GM19455 (cell line): ENCODE results near the gene TRIM5.
"Not testable (repeated sequence)": the region's sequence is repeated elsewhere in the genome, so short reads cannot be mapped to it uniquely, and the experiment has no call there.

Experiments
- ATAC-seq: cut with Tn5 transposase; IDR thresholded peaks from one replicate; pipeline ENCODE4 v1.9.1; 2021; ENCODE audit not compliant: unreplicated experiment

TRIM5 gene, protein sequence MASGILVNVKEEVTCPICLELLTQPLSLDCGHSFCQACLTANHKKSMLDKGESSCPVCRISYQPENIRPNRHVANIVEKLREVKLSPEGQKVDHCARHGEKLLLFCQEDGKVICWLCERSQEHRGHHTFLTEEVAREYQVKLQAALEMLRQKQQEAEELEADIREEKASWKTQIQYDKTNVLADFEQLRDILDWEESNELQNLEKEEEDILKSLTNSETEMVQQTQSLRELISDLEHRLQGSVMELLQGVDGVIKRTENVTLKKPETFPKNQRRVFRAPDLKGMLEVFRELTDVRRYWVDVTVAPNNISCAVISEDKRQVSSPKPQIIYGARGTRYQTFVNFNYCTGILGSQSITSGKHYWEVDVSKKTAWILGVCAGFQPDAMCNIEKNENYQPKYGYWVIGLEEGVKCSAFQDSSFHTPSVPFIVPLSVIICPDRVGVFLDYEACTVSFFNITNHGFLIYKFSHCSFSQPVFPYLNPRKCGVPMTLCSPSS

DNA sequence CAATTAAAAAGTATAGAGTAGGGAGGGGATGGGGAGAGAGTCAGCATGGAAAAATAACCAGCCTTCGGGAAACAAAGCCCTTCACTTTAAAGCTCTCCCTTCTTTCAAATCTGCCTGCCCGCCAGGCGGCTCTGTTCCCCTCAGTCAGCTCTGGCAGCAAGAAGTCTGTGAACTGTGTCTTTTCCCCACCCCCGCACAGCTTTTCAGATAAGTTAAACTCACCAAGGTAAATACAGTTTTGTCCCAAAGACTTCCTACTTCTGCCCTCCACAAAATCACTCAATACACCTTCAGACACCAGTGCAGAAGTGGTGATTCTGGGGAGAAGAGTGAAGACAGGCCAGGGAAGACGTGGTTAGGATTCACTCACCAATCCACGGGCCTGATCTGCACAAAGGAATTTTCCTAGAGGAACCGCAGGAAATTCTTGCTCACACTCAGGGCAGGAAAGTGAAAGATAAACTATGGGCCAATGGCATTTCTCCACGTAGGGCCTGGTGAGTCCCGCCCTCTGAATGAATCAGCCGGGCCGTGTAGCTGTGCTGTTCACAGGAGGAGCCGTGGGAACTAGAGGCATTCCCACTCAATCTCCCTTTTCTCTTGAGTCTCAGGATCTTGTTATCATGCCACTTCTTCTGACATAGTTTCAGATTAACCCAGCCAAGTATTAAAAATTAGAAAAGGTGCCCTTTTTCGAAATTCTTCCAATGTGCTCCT, at the start of gene TRIM5:
TRIM5 (minus strand) TSS at position 429 of the 717 bp plus-strand sequence. CDS start 4,897 bp downstream, outside the sequence.
- peak; percentile 73 for ATAC-seq

DNA sequence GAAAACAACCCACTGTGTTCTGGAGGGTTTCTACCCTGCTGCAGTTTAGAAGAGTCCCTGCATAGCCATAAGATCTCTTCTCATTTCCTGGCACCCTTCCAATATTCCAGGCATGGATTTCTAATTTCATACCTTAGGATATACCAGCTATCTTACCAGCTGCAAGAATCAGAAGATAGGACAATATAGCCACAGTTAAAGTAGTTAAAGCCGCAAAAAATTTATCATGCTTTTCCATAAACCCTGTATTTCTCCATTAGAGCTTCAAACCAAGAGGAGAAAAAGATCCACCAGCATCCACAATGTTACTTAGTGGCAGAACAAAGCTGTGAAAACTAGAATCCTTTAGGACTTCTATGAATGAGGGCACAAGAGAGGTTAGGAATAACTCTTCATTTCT, 42.8 kb upstream of the TRIM5 start:
- no peak for ATAC-seq

DNA sequence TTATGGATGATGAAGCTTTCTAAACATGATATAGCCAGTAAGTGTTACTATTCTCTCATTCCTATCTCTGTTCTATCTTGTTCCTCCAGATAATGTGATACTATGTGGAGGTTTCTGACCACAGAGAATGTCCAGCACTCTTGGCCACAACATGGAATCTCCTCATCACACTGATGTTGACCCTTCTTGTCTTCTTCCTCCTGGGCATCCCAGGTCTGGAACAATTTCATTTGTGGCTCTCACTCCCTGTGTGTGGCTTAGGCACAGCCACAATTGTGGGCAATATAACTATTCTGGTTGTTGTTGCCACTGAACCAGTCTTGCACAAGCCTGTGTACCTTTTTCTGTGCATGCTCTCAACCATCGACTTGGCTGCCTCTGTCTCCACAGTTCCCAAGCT, 41.5 kb upstream of the TRIM5 start:
- ATAC-seq: no peak

DNA sequence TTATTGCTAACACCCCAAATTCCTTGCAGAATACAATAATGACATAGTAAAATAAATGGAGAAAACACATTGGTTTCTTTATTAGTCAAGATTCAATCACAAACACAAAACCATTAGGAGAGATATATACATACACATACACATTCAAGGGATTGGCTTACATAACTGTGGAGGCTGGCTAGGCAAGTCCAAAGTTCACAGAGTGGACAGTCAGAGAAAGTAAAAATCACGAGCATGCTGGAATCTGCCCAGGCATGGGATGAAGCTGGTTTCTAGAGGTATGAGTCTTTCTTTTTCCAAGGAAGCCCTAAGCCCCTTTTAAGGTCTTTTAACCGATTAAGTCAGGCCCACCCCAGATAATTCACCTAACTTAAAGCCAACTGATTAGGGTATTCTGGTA, 37.7 kb upstream of the TRIM5 start:
- no peak for ATAC-seq

DNA sequence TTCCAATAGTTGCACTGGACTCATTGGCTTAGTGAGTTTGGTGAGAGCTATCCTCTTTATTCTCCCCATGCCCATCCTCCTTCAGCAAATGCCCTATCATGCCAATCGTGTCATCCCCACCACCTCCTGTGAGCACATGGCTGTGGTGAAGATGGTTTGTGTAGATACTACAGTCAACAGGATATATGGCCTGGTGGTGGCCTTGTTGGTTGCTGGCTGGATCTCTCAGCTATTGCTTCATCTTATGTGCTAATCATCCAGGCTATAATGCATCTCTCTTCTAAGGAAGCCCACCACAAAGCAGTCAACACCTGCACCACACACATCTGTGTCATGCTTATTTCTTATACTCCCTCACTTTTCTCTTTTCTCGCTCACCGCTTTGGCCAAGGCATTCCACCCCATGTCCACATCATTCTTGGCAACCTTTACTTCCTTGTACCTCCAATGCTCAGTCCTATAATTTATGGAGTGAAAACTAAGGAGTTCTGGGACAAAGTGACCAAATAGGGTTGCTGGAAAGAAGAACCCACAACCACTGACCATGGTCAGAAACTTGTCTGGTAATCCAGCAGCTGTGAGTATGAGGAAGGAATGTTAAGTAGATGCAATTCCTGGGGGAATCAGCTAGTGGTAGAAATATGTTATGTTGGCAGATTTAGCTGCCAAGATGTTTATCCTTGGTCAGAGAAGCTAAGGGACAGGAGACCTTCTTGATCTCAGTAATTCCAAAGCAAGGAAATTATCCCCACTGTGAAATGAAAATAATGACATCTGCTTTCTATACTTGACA, 35.0 kb upstream of the TRIM5 start:
- ATAC-seq: no peak

DNA sequence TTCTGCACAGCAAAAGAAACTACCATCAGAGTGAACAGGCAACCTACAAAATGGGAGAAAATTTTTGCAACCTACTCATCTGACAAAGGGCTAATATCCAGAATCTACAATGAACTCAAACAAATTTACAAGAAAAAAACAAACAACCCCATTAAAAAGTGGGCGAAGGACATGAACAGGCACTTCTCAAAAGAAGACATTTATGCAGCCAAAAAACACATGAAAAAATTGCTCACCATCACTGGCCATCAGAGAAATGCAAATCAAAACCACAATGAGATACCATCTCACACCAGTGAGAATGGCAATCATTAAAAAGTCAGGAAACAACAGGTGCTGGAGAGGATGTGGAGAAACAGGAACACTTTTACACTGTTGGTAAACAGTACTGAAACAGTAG, 31.6 kb upstream of the TRIM5 start:
- not testable (repeated sequence) for ATAC-seq

DNA sequence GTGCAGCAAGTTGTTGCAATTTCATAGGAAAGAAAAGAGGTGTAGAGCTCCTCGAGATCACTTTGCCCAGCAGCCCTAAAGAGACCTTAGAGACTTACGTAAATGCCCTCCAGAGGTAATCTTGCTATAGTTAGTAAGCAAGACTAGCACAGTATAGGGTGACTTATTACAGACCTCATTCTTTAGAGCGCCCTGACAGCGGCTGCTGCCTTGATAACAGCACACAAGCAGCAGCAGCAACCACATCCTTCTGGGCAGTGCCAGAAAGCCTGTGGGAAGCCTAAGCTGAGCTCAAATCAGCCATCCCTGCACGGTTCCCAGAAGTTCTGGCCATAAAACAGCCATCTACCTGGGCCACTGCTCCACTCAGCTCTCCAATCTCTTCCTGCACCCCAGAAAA, 28.8 kb upstream of the TRIM5 start:
- ATAC-seq: no peak

DNA sequence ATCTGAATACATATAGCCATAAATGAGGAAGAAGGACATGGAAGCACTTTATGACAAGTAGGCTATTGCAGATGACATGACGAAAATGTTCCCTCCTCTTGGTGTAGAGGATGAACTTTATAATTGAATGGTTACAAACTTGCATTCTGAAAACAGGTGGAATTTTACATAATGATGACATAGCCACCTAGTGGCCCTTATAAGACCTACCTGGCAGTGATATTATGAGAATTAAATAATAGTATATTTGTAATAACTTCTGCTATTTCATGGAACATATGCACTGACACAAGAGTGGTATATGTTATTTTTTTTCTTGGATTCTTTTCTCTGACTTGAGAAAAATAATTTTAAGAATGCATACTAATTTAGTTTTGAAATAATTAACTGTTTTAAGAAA, 27.6 kb upstream of the TRIM5 start:
- no peak for ATAC-seq

DNA sequence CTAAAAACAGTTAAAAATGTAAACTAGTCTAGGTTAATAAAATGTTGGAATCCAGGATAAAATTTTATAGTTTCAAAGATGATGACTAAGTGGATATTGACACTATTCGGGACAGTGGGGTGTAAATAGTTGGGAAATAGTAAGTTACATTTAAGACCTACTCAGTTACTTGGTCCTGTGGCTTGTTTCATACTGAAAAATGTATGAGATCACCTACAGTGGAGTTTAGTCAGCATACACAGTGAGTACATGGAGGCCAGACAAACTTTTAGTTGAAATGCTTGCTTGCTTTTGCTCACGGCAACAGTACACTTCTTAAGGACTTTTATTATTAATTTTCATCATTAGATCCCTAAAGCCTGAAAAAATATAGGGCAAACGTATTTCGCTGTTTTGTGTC, 20.8 kb upstream of the TRIM5 start:
- no peak for ATAC-seq

DNA sequence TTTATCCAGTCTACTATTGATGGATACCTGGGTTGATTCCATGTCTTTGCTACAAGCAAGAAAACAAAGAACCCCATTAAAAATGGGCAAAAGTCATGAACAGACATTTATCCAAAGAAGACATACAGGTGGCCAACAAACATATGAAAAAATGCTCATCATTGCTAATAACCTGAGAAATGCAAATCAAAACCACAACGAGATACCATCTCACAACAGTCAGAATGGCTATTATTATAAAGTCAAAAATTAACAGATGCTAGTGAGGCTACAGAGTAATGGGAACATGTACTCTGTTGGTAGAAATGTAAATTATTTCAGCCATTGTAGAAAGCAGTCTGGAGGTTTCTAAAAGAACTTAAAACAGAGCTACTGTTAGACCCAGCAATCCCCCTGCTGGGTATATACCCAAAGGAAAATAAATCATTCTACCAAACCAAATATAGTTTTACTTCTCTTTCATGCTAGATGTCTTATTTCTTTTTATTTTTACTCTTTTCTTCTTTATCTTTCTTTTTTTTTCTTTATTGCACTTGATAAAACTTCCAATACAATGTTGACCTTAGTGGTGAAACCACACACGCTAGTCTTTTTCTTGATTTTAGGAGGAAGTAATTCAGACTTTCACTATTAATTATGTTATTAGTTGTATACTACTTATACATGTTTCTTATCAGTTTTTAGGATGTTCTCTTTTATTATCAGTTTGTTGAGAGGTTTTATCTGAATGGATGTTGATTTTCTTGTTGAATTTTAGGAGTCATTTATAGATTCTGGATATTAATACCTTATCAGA, 19.1 kb upstream of the TRIM5 start:
- no peak for ATAC-seq

DNA sequence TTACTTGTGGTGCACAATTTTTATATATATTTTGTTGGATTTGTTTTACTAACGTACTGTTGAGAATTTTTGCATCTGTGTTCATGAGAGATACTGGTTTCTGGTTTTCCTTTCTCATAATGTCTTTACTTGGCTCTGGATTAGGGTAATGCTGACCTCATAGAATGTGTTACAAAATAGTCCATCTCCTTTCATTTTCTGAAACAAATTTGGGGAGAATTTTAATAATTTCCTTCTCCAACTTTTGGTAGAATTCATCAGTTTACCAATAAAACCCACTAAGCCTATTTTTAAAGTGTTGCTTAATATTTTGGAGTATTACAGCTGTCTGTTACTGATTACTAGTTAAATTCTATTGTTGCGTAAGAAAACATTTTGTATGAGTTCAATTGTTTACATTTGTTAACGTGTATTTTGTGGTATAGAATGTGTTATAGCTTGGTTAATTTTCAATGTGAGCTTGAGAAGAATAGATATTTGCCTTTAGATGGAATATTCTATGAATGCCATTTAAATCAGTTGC, 16.2 kb upstream of the TRIM5 start:
- no peak for ATAC-seq

DNA sequence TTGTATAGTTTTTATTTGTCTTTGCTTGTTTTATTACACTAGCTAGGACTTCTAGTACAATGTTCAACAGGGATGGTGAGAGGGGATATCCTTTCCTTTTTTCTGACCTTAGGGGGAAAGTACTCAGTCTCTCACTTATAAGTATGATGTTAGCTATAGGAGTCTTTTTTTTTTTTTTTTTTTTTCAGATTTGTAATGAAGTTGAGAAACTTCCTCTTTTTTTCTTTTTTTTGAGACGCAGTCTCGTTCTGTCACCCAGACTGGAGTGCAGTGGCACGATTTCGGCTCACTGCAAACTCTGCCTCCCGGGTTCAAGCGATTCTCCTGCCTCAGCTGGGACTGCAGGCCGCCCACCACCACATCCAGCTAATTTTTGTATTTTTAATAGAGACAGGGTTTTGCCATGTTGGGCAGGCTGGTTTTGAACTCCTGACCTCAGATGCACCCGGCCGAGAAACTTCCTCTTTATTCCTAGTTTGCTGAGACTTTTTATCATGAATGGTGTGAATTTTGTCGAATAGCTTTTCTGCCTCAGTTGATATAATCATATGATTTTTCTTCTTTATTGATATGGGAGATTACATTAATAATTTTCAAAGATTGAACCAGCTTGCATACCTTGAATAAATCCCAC, 15.7 kb upstream of the TRIM5 start:
- no peak for ATAC-seq

DNA sequence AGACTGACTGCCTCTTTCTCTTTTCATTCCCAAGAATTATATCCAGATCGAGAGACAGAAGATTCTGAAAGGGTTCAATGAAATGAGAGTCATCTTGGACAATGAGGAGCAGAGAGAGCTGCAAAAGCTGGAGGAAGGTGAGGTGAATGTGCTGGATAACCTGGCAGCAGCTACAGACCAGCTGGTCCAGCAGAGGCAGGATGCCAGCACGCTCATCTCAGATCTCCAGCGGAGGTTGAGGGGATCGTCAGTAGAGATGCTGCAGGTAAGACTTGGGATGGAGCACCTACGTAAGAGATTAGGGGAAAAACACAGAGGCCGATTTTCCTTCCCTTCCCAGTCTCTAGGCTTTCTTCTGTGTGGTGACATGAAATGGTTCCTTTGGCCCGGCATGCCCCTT, 13.4 kb upstream of the TRIM5 start:
- ATAC-seq: no peak

DNA sequence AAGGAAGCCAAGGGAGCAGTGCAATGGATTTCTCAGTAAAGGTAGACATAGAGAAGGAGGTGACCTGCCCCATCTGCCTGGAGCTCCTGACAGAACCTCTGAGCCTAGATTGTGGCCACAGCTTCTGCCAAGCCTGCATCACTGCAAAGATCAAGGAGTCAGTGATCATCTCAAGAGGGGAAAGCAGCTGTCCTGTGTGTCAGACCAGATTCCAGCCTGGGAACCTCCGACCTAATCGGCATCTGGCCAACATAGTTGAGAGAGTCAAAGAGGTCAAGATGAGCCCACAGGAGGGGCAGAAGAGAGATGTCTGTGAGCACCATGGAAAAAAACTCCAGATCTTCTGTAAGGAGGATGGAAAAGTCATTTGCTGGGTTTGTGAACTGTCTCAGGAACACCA, 11.3 kb upstream of the TRIM5 start:
- no peak for ATAC-seq

DNA sequence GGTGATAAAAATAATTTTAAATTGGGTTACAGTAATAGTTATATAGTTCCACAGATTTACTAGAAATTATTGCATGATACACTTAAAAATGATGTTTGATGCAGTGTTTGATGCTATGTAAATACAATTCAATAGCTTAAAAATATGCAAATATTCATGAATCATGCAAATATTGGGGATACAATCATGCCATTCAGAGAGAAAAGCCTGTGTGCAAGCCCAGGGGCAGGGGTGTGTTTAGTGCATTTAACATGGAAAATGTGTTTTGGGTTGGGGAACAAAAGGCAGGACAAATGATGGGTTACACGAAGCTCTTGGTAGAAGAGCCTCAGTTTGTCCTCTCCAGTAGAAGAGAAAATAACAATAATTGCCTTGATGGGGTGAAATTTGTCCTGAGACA, 10.7 kb upstream of the TRIM5 start:
- no peak for ATAC-seq

DNA sequence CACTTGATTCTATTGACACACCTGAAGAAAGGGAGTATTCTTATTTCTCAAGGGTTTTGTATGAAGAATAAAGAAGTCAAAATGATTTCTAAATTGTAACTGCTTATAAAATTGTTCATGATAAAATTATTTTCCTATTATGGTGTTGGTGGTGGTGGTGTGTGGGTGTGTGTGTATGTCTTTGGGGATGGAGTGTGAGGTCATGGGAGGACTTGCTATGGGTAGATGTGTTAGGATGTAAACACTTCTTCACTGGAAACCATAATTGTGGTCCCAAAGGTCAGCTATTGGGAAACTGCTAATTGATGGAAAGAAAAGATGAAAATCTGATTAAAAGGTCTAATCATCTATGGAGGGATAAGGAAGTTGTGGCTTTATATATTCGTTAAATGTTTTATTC, 9.8 kb upstream of the TRIM5 start:
- no peak for ATAC-seq

DNA sequence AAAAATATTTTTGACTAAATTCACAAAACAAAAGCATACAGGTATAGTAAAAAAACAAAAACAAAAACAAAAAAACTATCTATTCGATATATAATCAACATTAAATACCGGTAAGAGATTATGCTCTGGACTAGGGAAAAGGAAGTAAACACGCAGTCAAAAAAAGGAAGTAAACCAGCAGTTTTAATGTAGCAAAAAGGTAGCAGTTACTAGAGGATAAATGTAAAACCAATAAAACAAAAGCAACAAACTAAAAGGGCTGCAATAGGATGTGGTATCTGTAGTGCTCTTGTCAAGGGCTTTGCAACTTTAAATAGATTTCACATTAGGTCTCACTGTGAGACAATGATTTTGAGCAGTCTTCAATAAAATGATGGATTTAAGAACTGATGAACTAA, 7.1 kb upstream of the TRIM5 start:
- no peak for ATAC-seq

DNA sequence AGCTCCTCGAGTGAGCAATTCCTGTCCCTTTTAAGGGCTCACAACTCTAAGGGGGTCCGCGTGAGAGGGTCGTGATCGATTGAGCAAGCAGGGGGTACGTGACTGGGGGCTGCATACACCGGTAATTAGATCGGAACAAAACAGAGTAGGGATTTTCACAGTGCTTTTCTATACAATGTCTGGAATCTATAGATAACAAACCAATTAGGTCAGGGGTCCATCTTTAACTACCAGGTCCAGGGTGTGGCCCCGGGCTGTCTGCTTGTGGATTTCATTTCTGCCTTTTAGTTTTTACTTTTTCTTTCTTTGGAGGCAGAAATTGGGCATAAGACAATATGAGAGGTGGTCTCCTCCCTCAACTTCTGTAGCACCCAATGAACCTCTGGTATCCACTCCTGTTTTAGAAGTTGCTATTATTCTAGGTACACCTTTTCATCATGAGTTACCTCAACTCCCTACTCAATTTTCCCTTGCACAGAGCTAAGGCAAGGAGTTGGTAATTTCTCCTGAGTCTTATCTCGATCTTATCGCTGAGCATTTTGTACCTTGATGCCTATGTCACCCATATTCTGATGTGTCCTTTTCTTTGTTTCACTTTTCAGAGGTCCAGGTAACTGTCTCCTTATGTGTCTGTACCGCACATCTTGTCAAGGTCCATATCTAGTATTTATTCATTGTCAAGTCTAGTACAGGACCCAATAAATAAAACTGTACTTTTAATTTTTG, 6.5 kb upstream of the TRIM5 start:
- not testable (repeated sequence) for ATAC-seq

DNA sequence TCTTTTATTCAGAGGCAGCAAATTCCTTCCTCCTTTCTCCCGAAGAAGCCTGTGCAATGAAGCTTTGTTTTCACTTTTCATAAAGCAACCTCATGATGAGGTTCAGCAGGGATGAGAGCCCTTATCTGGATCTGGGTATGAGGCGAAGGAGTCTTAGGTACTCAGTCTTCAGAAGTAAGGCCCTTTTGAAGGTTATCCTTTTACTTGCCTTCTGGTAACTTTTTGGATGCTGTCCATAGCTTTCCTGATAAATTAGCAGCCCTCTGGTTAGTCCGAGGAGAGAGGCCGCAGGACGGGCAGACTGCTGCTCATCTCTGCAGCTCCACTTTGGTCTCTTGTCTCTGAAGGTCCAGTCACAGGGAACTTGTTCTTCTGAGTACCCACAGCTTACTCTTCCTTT, 5.9 kb upstream of the TRIM5 start:
- ATAC-seq: no peak
